Keratinocyte (primary cell): Measurements from ENCODE around the gene LSM4. TPM values are rescaled to one million over a fixed set of nuclear protein-coding genes. Genes with fewer than 3 reads are reported as not detected.

Experiments
- DNase-seq: peaks from one replicate; pipeline ENCODE4 v3.0.0-alpha.2; 2011; ENCODE audit warnings: low read depth, missing footprints, low spot score
- FAIRE-seq: peaks from 2 replicates; lab custom pipeline; 2011; peaks lifted over from hg19 to GRCh38; lab: Jason Lieb, UNC
- H2AFZ ChIP-seq: 2 replicates; pipeline ENCODE4 v1.6.0; 2012; ENCODE audit warnings: low read length, control low read depth, inconsistent platforms; ENCODE audit not compliant: control insufficient read depth
- H3K27ac ChIP-seq: 2 replicates; pipeline ENCODE4 v1.5.1; 2011; ENCODE audit warnings: low read length; ENCODE audit not compliant: control insufficient read depth, insufficient read depth
- H3K27me3 ChIP-seq: 3 replicates; pipeline ENCODE4 v1.6.0; 2011; ENCODE audit warnings: low read length; ENCODE audit not compliant: control insufficient read depth, insufficient read depth; ENCODE audit errors: extremely low read depth
- H3K36me3 ChIP-seq, 2 experiments: 2 replicates in 1 of 2; 3 replicates in 1 of 2; pipeline ENCODE4 v1.5.1; 2011; ENCODE audit warnings: low read length in 2 of 2, mild to moderate bottlenecking in 1 of 2; ENCODE audit not compliant: control insufficient read depth in 2 of 2, insufficient read depth in 2 of 2; ENCODE audit errors: extremely low read depth in 1 of 2
- H3K4me1 ChIP-seq: 3 replicates; pipeline ENCODE4 v1.5.1; 2011; ENCODE audit warnings: low read length; ENCODE audit not compliant: control insufficient read depth, insufficient read depth; ENCODE audit errors: extremely low read depth
- H3K4me2 ChIP-seq: 3 replicates; pipeline ENCODE4 v1.6.0; 2011; ENCODE audit warnings: low read depth, low read length; ENCODE audit not compliant: control insufficient read depth, insufficient read depth; ENCODE audit errors: extremely low read depth
- H3K4me3 ChIP-seq, 3 experiments: fragments of 200-600 bp in 1 of 3; sonication (generic) in 1 of 3; 2 replicates in 2 of 3; 3 replicates in 1 of 3; pipeline ENCODE4 v1.5.1; 2011 to 2016; ENCODE audit warnings: low read length in 3 of 3, mild to moderate bottlenecking in 3 of 3, control low read depth in 2 of 3, inconsistent platforms in 1 of 3, low read depth in 1 of 3, mixed read lengths in 1 of 3, mixed run types in 1 of 3, moderate library complexity in 1 of 3; ENCODE audit not compliant: control insufficient read depth in 2 of 3, insufficient read depth in 2 of 3; ENCODE audit errors: extremely low read depth in 1 of 3
- H3K79me2 ChIP-seq: 2 replicates; pipeline ENCODE4 v1.6.0; 2012; ENCODE audit warnings: low read length; ENCODE audit not compliant: control insufficient read depth, insufficient read depth
- H3K9ac ChIP-seq: 3 replicates; pipeline ENCODE4 v1.6.0; 2011; ENCODE audit warnings: low read length; ENCODE audit not compliant: control insufficient read depth, insufficient read depth; ENCODE audit errors: extremely low read depth
- H3K9me1 ChIP-seq: 3 replicates; pipeline ENCODE4 v1.6.0; 2011; ENCODE audit warnings: low read length; ENCODE audit not compliant: control insufficient read depth, insufficient read depth; ENCODE audit errors: extremely low read depth
- H3K9me3 ChIP-seq: 2 replicates; pipeline ENCODE4 v1.5.1; 2012; ENCODE audit warnings: low read depth, low read length; ENCODE audit not compliant: control insufficient read depth
- H4K20me1 ChIP-seq: 3 replicates; pipeline ENCODE4 v1.6.0; 2011; ENCODE audit warnings: low read length; ENCODE audit not compliant: control insufficient read depth, insufficient read depth; ENCODE audit errors: extremely low read depth
- EZH2 ChIP-seq: IDR thresholded peaks from one replicate; pipeline ENCODE4 v1.6.1; 2012; ENCODE audit warnings: inconsistent platforms, mild to moderate bottlenecking, low read length, moderate library complexity
- dilution Hi-C: fragments of 300-500 bp; cut with MboI; formaldehyde crosslinking; loops from one replicate; pipeline ENCODE4 v1.7.0; 2020; ENCODE audit warnings: low sequenced_read_pairs; ENCODE audit not compliant: extremely low pct_ligation_motif_present
- polyA plus RNA-seq, 5 experiments: library from polyadenylated mRNA; depleted of rRNA in 3 of 5; stranded (reverse) in 3 of 5; stranded (forward) in 1 of 5; unstranded in 1 of 5; fragments of >200 nt; gene quantifications; 1 replicate in 1 of 5; 2 replicates in 3 of 5; 3 replicates in 1 of 5; pipeline versions ENCODE4 v1.2.1 to v1.2.3, GENCODE V29; 2011 to 2012; ENCODE audit warnings: missing spikeins in 2 of 5, low read depth in 1 of 5, low replicate concordance in 1 of 5
- TF ChIP-seq, protein P1 (sequence below), 3 experiments: IDR thresholded peaks in 1 of 3; conservative IDR thresholded peaks in 1 of 3; optimal IDR thresholded peaks in 1 of 3; 2 replicates in 2 of 3; 3 replicates in 1 of 3; pipeline versions ENCODE3 to v1.5.1; 2011; ENCODE audit warnings: low read length in 3 of 3, mild to moderate bottlenecking in 3 of 3, moderate library complexity in 2 of 3, control low read depth in 1 of 3, inconsistent platforms in 1 of 3; ENCODE audit not compliant: insufficient read depth in 2 of 3; ENCODE audit errors: extremely low read depth in 1 of 3

LSM4 gene
- polyA plus RNA-seq, 1 donor (not counting 4 experiments of a cell fraction or from before 2014, with no cell fraction given): 162 TPM

DNA sequence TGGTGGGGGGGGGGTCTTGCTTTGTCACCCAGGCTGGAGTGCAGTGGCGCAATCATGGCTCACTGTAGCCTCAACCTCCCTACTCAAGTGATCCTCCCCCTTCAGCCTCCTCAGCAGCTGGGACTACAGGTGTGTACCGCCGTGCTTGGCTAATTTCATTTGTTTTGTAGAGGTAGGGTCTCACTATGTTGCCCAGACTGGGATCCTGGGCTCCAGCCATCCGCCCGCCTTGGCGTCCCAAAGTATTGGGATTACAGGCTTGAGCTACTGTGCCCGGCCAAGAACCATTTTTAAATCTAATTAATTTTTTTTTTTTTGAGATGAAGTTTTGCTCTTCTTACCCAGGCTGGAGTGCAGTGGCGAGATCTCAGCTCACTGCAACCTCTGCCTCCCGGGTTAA is 23.2 kb downstream of the LSM4 start:
- TF ChIP-seq, protein P1, sequence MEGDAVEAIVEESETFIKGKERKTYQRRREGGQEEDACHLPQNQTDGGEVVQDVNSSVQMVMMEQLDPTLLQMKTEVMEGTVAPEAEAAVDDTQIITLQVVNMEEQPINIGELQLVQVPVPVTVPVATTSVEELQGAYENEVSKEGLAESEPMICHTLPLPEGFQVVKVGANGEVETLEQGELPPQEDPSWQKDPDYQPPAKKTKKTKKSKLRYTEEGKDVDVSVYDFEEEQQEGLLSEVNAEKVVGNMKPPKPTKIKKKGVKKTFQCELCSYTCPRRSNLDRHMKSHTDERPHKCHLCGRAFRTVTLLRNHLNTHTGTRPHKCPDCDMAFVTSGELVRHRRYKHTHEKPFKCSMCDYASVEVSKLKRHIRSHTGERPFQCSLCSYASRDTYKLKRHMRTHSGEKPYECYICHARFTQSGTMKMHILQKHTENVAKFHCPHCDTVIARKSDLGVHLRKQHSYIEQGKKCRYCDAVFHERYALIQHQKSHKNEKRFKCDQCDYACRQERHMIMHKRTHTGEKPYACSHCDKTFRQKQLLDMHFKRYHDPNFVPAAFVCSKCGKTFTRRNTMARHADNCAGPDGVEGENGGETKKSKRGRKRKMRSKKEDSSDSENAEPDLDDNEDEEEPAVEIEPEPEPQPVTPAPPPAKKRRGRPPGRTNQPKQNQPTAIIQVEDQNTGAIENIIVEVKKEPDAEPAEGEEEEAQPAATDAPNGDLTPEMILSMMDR (optimal IDR thresholded peaks at IDR 0.05 in 1 of 3, IDR thresholded peaks at IDR 0.05 in 1 of 3, conservative IDR thresholded peaks at IDR 0.05 in 1 of 3; ENCODE audit: extremely low read depth in 1 of 3, insufficient read depth in 2 of 3, low read length in 3 of 3): no peak
- no peak for TF ChIP-seq EZH2
- H3K79me2 ChIP-seq: no peaks in the 10 kb centered on the region
- H4K20me1 ChIP-seq: no peaks in the 10 kb centered on the region
- H3K4me3 ChIP-seq: no peak overlapping the region
- no peak overlapping the region for H3K27ac ChIP-seq
- H3K9me1 ChIP-seq: no peaks in the 10 kb centered on the region
- H3K4me1 ChIP-seq: no peaks in the 10 kb centered on the region
- DNase-seq (no peak), FAIRE-seq (no peak)
- H3K4me2 ChIP-seq: no peak overlapping the region
- H3K27me3 ChIP-seq: no peaks in the 10 kb centered on the region
- no peaks in the 10 kb centered on the region for H3K36me3 ChIP-seq
- no peak overlapping the region for H2AFZ ChIP-seq
- dilution Hi-C loops: no loop called here
- H3K9ac ChIP-seq: no peak overlapping the region
- H3K9me3 ChIP-seq: no peaks in the 10 kb centered on the region

- H3K4me1 ChIP-seq: no peaks in the 10 kb centered on the region
- no peak overlapping the region for H3K9ac ChIP-seq
- no peaks in the 10 kb centered on the region for H3K79me2 ChIP-seq
- H3K9me1 ChIP-seq: no peaks in the 10 kb centered on the region
- H3K9me3 ChIP-seq: no peaks in the 10 kb centered on the region
- no peak overlapping the region for H2AFZ ChIP-seq
- FAIRE-seq: no peak
- dilution Hi-C loops: no loop called here
- no peak overlapping the region for H3K4me2 ChIP-seq
- no peak overlapping the region for H3K27ac ChIP-seq
- H4K20me1 ChIP-seq: no peaks in the 10 kb centered on the region
- H3K4me3 ChIP-seq: no peak overlapping the region
- DNase-seq: no peak
- H3K36me3 ChIP-seq: no peaks in the 10 kb centered on the region
- H3K27me3 ChIP-seq: no peaks in the 10 kb centered on the region
- TF ChIP-seq, protein P1 (optimal IDR thresholded peaks at IDR 0.05 in 1 of 3, IDR thresholded peaks at IDR 0.05 in 1 of 3, conservative IDR thresholded peaks at IDR 0.05 in 1 of 3; ENCODE audit: extremely low read depth in 1 of 3, insufficient read depth in 2 of 3, low read length in 3 of 3): no peak
- no peak for TF ChIP-seq EZH2
Measured at GRCh38 chr19:18298601-18299000, 24.3 kb downstream of the LSM4 start.
